GM12891 (cell line): ENCODE data around the gene INSR.
A peak's percentile ranks its signal among the peaks of the same experiment; 100 is the strongest.

Experiments
- DNase-seq: peaks from one replicate; pipeline ENCODE4 v3.0.0; 2011; ENCODE audit warnings: low spot score; ENCODE audit not compliant: insufficient read length
- FAIRE-seq: peaks from 2 replicates; lab custom pipeline; 2011; peaks lifted over from hg19 to GRCh38; lab: Jason Lieb, UNC
- PAX5 ChIP-seq: IDR thresholded peaks from 2 replicates; pipeline ENCODE4 v1.6.1; 2011; ENCODE audit warnings: low read length, moderate library complexity, mild to moderate bottlenecking; ENCODE audit not compliant: insufficient read depth, severe bottlenecking
- POLR2A ChIP-seq: IDR thresholded peaks from 2 replicates; pipeline ENCODE4 v1.6.1; 2011; ENCODE audit warnings: low read depth, low read length, control low read depth
- POLR2AphosphoS5 ChIP-seq: IDR thresholded peaks from 2 replicates; pipeline ENCODE4 v1.6.1; 2011; ENCODE audit warnings: low read depth, low read length, control low read depth
- POU2F2 ChIP-seq: IDR thresholded peaks from 2 replicates; pipeline ENCODE4 v1.6.1; 2011; ENCODE audit warnings: low read depth, mild to moderate bottlenecking, control low read depth, low read length, moderate library complexity
- SPI1 ChIP-seq: IDR thresholded peaks from 2 replicates; pipeline ENCODE4 v1.6.1; 2011; ENCODE audit warnings: low read depth, low read length, control low read depth
- TAF1 ChIP-seq: IDR thresholded peaks from 2 replicates; pipeline ENCODE4 v1.6.1; 2011; ENCODE audit warnings: low read depth, low read length, control low read depth

INSR gene

DNA sequence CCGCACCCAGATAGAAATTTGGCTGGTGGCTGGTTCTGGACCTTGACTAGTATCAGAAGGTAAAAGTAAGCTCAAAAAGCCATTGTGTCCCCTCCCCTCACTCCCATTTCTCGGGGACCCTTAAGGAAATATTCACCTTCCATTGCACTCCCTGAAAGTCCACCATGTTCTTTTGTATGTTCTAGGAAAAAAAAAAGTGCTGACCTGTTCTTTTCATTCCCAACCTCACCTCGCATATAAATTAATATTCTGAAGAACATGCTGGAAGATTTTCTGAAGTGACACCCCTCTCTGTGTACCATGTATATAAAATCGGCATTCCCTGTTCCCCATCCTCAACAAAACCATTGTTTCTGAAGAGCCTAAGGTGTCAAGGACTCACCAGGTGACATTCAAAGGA is 181.5 kb downstream of the INSR start:
- no peak for DNase-seq
- no peak for TF ChIP-seq SPI1
- no peak for TF ChIP-seq POLR2A
- no peak for TF ChIP-seq PAX5
- TF ChIP-seq POU2F2 = no peak
- no peak for TF ChIP-seq TAF1
- no peak for TF ChIP-seq POLR2AphosphoS5

GRCh38 chr19:7109678-7110289 is 184.4 kb downstream of the INSR start:
- TF ChIP-seq SPI1 (no peak), POU2F2 (no peak), PAX5 (no peak), POLR2AphosphoS5 (no peak)
- DNase-seq (no peak), FAIRE-seq (no peak)

More for the DNA sequence above, 181.5 kb downstream of the INSR start:
- peak; percentile 20 for FAIRE-seq

DNA sequence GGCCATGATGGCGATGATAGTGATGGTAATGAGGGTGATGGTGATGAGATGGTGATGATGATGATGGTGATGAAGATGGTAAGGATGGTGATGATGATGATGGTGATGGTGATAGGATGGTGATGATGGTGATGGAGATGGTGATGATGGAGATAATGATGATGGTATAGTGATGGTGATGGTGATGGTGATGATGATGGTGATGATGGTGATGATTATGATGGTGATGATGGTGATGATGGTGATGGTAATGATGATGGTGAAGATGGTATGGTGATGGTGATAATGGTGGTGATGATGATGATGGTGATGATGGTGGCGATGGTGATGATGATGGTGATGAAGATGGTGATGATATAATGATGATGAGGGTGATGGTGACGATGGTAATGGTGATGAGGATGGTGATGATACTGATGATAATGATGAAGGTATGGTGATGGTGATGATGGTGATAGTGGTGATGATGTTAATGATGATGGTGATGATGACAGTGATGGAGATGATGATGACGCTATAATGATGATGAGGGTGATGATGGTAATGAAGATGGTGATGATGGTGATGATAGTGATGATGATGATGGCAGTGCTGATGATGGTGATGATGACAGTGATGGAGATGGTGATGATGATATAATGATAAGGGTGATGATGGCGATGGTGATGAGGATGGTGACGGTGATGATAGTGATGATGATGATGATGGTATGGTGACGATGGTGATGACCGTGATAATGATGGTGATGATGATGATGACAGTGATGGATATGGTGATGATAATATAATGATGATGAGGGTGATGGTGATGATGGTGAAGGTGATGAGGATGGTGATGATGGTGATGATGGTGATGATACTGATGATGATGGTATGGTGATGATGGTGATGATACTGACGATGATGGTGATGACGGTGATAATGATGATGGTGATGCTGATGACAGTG is 187.2 kb downstream of the INSR start:
- TF ChIP-seq SPI1 (no peak), POLR2AphosphoS5 (no peak), POU2F2 (no peak), TAF1 (no peak), PAX5 (no peak), POLR2A (no peak)
- FAIRE-seq (peak; percentile 66), DNase-seq (no peak)

- peak; percentile 20 for FAIRE-seq
- no peak for TF ChIP-seq POLR2A
- no peak for TF ChIP-seq POLR2AphosphoS5
- no peak for TF ChIP-seq SPI1
- peak; percentile 64; the same call in 1 of the 2 replicates for TF ChIP-seq POU2F2
Measured at GRCh38 chr19:7104747-7105447, 189.3 kb downstream of the INSR start.

GRCh38 chr19:7101498-7102253 is 192.5 kb downstream of the INSR start:
- no peak for TF ChIP-seq POLR2A
- TF ChIP-seq POLR2AphosphoS5 = no peak
- TF ChIP-seq POU2F2 = no peak
- no peak for TF ChIP-seq TAF1
- TF ChIP-seq SPI1 = no peak
- no peak for TF ChIP-seq PAX5
- DNase-seq (no peak), FAIRE-seq (no peak)

More at GRCh38 chr19:7104747-7105447, 189.3 kb downstream of the INSR start:
- no peak for DNase-seq

DNA sequence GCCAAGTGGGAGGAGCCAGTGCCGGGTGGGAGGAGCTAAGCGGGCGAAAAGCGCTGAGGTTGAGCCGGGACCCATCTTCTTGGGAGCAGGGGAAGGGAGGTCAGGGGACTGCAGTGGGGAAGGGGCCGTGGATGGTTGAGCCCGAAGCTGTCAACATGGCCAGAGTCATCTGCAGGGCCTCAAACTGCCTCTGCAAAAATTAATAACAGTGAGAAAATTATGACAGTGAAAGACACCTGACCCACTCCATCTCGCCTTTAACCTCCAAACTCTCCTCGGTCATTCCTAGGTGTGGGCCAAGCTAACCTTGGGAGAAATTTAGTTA is 194.7 kb downstream of the INSR start:
- TF ChIP-seq POU2F2 (no peak), PAX5 (no peak)
- DNase-seq (no peak), FAIRE-seq (no peak)

DNA sequence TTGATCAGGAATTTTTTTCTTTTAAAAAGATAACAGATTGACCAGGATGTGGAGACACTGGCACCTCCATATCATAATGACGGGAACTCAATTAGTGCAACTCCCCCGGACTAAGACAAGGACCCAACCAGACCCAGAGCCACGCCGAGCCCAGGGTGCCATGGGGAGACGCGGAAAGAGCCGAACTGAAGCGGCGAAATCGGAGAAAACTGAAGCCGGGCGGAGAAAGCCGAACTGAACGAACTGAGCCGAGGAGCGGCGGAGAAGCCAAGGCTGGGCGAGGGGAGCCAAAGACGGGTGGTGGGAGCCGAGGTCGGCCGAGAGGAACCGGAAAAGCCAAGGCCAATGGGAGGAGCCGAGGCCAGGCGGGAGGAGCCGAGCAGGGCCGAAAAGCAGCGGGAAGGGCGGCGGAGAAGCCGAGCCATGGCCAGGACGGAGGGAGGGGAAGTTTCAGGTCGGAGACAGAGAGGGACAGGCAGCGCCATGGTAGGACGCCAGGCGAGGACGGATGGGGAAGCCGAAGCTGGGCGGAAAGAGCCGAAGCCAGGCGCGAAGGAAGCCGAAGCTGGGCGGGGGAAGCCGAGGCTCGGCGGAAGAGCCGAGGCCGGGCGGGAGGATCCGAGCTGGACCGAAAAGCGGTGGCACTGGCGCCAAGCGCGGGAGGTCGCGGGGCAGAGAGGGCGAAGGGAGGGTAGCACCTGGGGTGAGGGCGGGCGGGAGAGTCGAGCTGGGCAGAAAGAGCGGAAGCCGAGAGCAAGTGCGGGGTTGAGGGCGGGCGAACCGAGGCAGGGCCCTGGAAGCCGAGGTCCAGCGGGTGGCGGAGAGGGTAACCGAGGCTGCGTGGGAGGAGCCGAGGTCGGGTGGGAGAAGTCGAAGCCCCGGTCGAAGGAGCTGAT is 195.3 kb downstream of the INSR start:
- FAIRE-seq (peak; percentile 96), DNase-seq (peak; percentile 78)
- TF ChIP-seq TAF1 = peak; percentile 40
- no peak for TF ChIP-seq PAX5
- 0 out of 2 replicates have a peak, but pooled peaks have one; percentile 8 for TF ChIP-seq SPI1
- no peak for TF ChIP-seq POU2F2
- TF ChIP-seq POLR2AphosphoS5 = peak; percentile 73
- peak; percentile 53; the same call in 1 of the 2 replicates for TF ChIP-seq POLR2A

GRCh38 chr19:7098096-7098495 is 196.1 kb downstream of the INSR start:
- DNase-seq (no peak), FAIRE-seq (no peak)
- TF ChIP-seq SPI1 = no peak

- TF ChIP-seq POLR2AphosphoS5 = no peak
- TF ChIP-seq TAF1 = no peak
- no peak for TF ChIP-seq POLR2A
- no peak for TF ChIP-seq PAX5
- no peak for TF ChIP-seq SPI1
- no peak for TF ChIP-seq POU2F2
- no peak for DNase-seq
- FAIRE-seq = no peak
Measured at GRCh38 chr19:7088999-7089398, 205.2 kb downstream of the INSR start.
